ENCODE measurements around the gene BID.

The BID gene

GRCh38 chr22:17719911-17720310 lies 54.4 kb downstream of the BID start:
- no peak for TF ChIP-seq CTCF (conservative IDR thresholded peaks at IDR 0.05; ENCODE audit: control insufficient read depth, insufficient read depth, low read depth, low read length)
- DNase-seq (ENCODE audit: low read depth) = no peak
- no peak overlapping the region for H3K4me3 ChIP-seq (ENCODE audit: control insufficient read depth, low read depth, low read length)

GRCh38 chr22:17717708-17718107 lies 56.6 kb downstream of the BID start:
- no peak for TF ChIP-seq CTCF (conservative IDR thresholded peaks at IDR 0.05; ENCODE audit: control insufficient read depth, insufficient read depth, low read depth, low read length)
- DNase-seq (ENCODE audit: low read depth) = peak; percentile 28
- no peak overlapping the region for H3K4me3 ChIP-seq (ENCODE audit: control insufficient read depth, low read depth, low read length)

GRCh38 chr22:17716529-17716928 lies 57.7 kb downstream of the BID start:
- no peak for DNase-seq (ENCODE audit: low read depth)
- no peak for TF ChIP-seq CTCF (conservative IDR thresholded peaks at IDR 0.05; ENCODE audit: control insufficient read depth, insufficient read depth, low read depth, low read length)
- no peak overlapping the region for H3K4me3 ChIP-seq (ENCODE audit: control insufficient read depth, low read depth, low read length)

- no peak overlapping the region for H3K4me3 ChIP-seq (ENCODE audit: control insufficient read depth, low read depth, low read length)
- TF ChIP-seq CTCF (conservative IDR thresholded peaks at IDR 0.05; ENCODE audit: control insufficient read depth, insufficient read depth, low read depth, low read length) = no peak
- DNase-seq (ENCODE audit: low read depth) = peak; percentile 62
Measured at GRCh38 chr22:17712441-17712840, 61.8 kb downstream of the BID start.

- no peak for DNase-seq (ENCODE audit: low read depth)
Measured at GRCh38 chr22:17710023-17710422, 64.2 kb downstream of the BID start.

GRCh38 chr22:17707526-17707925 lies 66.7 kb downstream of the BID start:
- H3K4me3 ChIP-seq (ENCODE audit: control insufficient read depth, low read depth, low read length) = peak overlapping the region; percentile 56
- peak; percentile 54 for DNase-seq (ENCODE audit: low read depth)

More at GRCh38 chr22:17710023-17710422, 64.2 kb downstream of the BID start:
- H3K4me3 ChIP-seq (ENCODE audit: control insufficient read depth, low read depth, low read length) = no peak overlapping the region
- no peak for TF ChIP-seq CTCF (conservative IDR thresholded peaks at IDR 0.05; ENCODE audit: control insufficient read depth, insufficient read depth, low read depth, low read length)

More at GRCh38 chr22:17707526-17707925, 66.7 kb downstream of the BID start:
- no peak for TF ChIP-seq CTCF (conservative IDR thresholded peaks at IDR 0.05; ENCODE audit: control insufficient read depth, insufficient read depth, low read depth, low read length)

Data from fibroblast of mammary gland (primary cell).